Naive thymus-derived CD8-positive, alpha-beta T cell (primary cell): ENCODE results near the gene PDRG1. TPM values are rescaled to one million over a fixed set of nuclear protein-coding genes. Genes with fewer than 3 reads are reported as not detected.
"Not testable (repeated sequence)": the region's sequence is repeated elsewhere in the genome, so short reads cannot be mapped to it uniquely, and the experiment has no call there.

Source experiments
- ATAC-seq, 2 donors: fragments of 150-1000 bp; cut with Tn5 transposase in 1 of 2; sonication (Bioruptor Pico), chemical (Tn5 transposase) in 1 of 2; 1 replicate in 1 of 2; 2 replicates in 1 of 2; pipeline ENCODE4 v1.10.0; 2021; ENCODE audit warnings: mild to moderate bottlenecking in 2 of 2, moderate library complexity in 2 of 2
- POLR2A ChIA-PET: fragments of 350-600 bp; sonication (Branson Sonifier 250); formaldehyde crosslinking; loops from one replicate; lab custom pipeline; 2021; ENCODE audit warnings: antibody characterized with exemption; lab: Charles Lee
- DNase-seq, 10 donors: peaks; one replicate each; pipeline versions ENCODE4 v3.0.0 to v3.0.0-alpha.2; 2020 to 2022
- H3K27ac Mint-ChIP-seq, 10 donors: one replicate each; pipeline ENCODE4 v1.8.0; 2020 to 2022; ENCODE audit warnings: mild to moderate bottlenecking in 10 of 10, mixed read lengths in 10 of 10, moderate library complexity in 4 of 10, inconsistent platforms in 1 of 10
- H3K27me3 Mint-ChIP-seq, 5 donors: one replicate each; pipeline ENCODE4 v1.8.0; 2021 to 2022; ENCODE audit warnings: mixed read lengths in 5 of 5
- H3K36me3 Mint-ChIP-seq, 3 donors: one replicate each; pipeline ENCODE4 v1.8.0; 2020 to 2022; ENCODE audit warnings: mixed read lengths in 3 of 3, mild to moderate bottlenecking in 2 of 3, inconsistent platforms in 1 of 3
- H3K4me1 Mint-ChIP-seq, 4 donors: one replicate each; pipeline ENCODE4 v1.8.0; 2021 to 2022; ENCODE audit warnings: mixed read lengths in 4 of 4
- H3K4me3 Mint-ChIP-seq, 10 donors: one replicate each; pipeline ENCODE4 v1.8.0; 2020 to 2022; ENCODE audit warnings: mild to moderate bottlenecking in 10 of 10, mixed read lengths in 10 of 10, moderate library complexity in 6 of 10, inconsistent platforms in 1 of 10
- H3K9me3 Mint-ChIP-seq, 9 donors: one replicate each; pipeline ENCODE4 v1.8.0; 2020 to 2022; ENCODE audit warnings: mixed read lengths in 9 of 9, mild to moderate bottlenecking in 3 of 9, inconsistent platforms in 1 of 9, moderate library complexity in 1 of 9
- polyA plus RNA-seq, 3 donors: library from polyadenylated mRNA; unstranded; fragments of 300-500 nt; fragmentation: Illumina TruSeq; gene quantifications; one replicate each; pipeline ENCODE4 v1.2.3, GENCODE V29; 2021
- total RNA-seq, 8 experiments: library from RNA in 2 of 8; stranded (reverse) in 2 of 8; gene quantifications; one replicate each; pipeline ENCODE4 v1.2.3 and lab custom pipeline; 2021 to 2026

The PDRG1 gene
- total and polyA plus RNA-seq, 5 experiments from 2014 or later = 11.2 to 23.6 (median 13.5) TPM

DNA sequence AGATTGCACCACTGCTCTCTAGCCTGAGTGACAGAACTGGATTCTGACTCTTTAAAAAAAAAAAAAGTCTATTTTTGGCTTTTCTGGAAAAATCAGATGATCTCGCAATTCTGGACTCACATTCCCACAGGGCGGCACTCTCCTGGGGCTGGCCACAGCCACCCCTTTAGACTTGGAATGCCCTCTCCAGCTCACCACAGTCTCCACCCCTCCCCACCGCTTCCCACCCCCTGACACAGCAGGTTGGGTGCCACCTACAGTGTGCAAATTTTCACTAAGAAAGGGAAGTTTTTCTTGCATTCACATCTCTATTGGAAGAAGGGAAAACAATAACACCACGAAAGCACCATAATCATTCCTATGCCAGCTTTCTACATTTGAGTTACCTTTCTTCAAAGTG is 15.4 kb downstream of the PDRG1 start:
- Mint-ChIP-seq H3K36me3 (peaks cover 0 to 5% (median 0%) of the 10 kb centered on the region in 3 donors), H3K4me1 (no peaks in the 10 kb centered on the region), H3K4me3 (no peak overlapping the region), H3K9me3 (no peaks in the 10 kb centered on the region), H3K27ac (no peak overlapping the region), H3K27me3 (peaks cover 0 to under 1% (median 0%) of the 10 kb centered on the region in 5 donors)
- DNase-seq = no peak
- ATAC-seq = no peak
- POLR2A ChIA-PET = interaction anchor here (0.7 kb wide), 2 partner anchors 175 to 518 kb away, joined by 3 to 8 read pairs; no protein-coding TSS in a partner anchor

- no peak overlapping the region for H3K4me3 Mint-ChIP-seq
- H3K9me3 Mint-ChIP-seq = no peaks in the 10 kb centered on the region
- peaks cover 0 to 2% (median 0%) of the 10 kb centered on the region in 4 donors for H3K4me1 Mint-ChIP-seq
- H3K27me3 Mint-ChIP-seq = peaks cover 0 to 6% (median 0%) of the 10 kb centered on the region in 5 donors
- no peak for ATAC-seq
- no peak overlapping the region for H3K27ac Mint-ChIP-seq
- POLR2A ChIA-PET = no interaction called here
- H3K36me3 Mint-ChIP-seq = no peaks in the 10 kb centered on the region
- DNase-seq = no peak
Observed at GRCh38 chr20:31934968-31935764, 16.7 kb downstream of the PDRG1 start.

GRCh38 chr20:31934491-31934890 is 17.4 kb downstream of the PDRG1 start:
- Mint-ChIP-seq H3K4me3 (no peak overlapping the region), H3K27me3 (peaks cover 0 to 6% (median 0%) of the 10 kb centered on the region in 5 donors), H3K9me3 (no peaks in the 10 kb centered on the region), H3K27ac (no peak overlapping the region), H3K36me3 (no peaks in the 10 kb centered on the region), H3K4me1 (peaks cover 0 to 2% (median 0%) of the 10 kb centered on the region in 4 donors)
- POLR2A ChIA-PET = no interaction called here
- ATAC-seq (no peak), DNase-seq (no peak)

DNA sequence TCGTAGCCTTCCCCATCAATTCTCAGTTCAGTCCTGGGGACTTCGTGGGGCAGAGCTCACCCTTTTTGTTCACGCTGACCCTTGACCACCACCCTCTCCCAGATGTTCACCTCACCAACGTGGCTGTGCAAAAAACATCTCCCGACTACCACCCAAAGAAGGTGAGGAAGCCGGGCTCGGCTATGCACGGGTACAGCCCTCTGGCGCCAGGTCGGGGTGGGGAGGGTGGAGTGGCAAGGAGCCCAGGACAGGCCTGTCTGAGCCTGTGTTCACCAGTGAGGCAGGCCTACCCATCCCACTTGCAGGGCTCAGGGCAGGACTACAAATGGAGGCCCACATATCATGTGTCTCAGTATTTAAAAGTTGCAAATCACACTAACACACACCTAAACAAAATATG is 18.1 kb downstream of the PDRG1 start:
- Mint-ChIP-seq H3K36me3 (no peaks in the 10 kb centered on the region), H3K27ac (peak overlapping the region in 1 of 10 donors; percentile 56), H3K9me3 (no peaks in the 10 kb centered on the region), H3K27me3 (peaks cover 0 to 6% (median 1%) of the 10 kb centered on the region in 5 donors), H3K4me1 (peaks cover 0 to 2% (median 0%) of the 10 kb centered on the region in 4 donors), H3K4me3 (no peak overlapping the region)
- DNase-seq (no peak), ATAC-seq (no peak)
- POLR2A ChIA-PET = no interaction called here

DNA sequence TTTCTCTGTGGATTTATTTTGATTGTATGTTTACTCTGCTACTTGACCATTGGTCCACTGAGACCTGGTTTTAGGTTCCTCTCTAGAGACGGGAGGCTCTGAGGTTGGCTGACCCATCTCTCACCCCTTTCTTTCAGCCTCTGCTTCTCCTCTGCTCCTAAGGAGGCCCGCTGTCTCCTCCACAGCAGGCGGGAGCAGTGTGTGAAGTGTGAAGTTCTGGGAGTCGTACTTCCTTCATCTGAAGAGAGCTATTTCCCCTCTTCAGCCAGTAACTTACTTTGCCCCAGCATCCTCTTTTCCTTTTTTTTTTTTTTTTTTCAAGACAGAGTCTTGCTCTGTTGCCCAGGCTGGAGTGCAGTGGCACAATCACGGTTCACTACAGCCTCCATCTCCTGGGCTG is 21.1 kb downstream of the PDRG1 start:
- H3K27me3 Mint-ChIP-seq = peaks cover 5 to 7% (median 7%) of the 10 kb centered on the region in 5 donors
- DNase-seq (no peak), ATAC-seq (no peak)
- peaks cover 0 to 2% (median 0%) of the 10 kb centered on the region in 4 donors for H3K4me1 Mint-ChIP-seq
- no peaks in the 10 kb centered on the region for H3K9me3 Mint-ChIP-seq
- H3K27ac Mint-ChIP-seq = no peak overlapping the region
- no peaks in the 10 kb centered on the region for H3K36me3 Mint-ChIP-seq
- POLR2A ChIA-PET = no interaction called here
- H3K4me3 Mint-ChIP-seq = no peak overlapping the region

GRCh38 chr20:31929631-31930030 is 22.2 kb downstream of the PDRG1 start:
- H3K27ac Mint-ChIP-seq, H3K9me3 Mint-ChIP-seq, DNase-seq, H3K4me3 Mint-ChIP-seq, H3K4me1 Mint-ChIP-seq, POLR2A ChIA-PET, ATAC-seq, H3K36me3 Mint-ChIP-seq: not testable (repeated sequence)
- H3K27me3 Mint-ChIP-seq = peaks cover 6 to 19% (median 14%) of the 10 kb centered on the region in 5 donors

GRCh38 chr20:31927627-31928159 is 24.2 kb downstream of the PDRG1 start:
- H3K4me3 Mint-ChIP-seq = no peak overlapping the region
- H3K4me1 Mint-ChIP-seq = peaks cover 0 to 2% (median 0%) of the 10 kb centered on the region in 4 donors
- POLR2A ChIA-PET = no interaction called here
- peaks cover 13 to 38% (median 26%) of the 10 kb centered on the region in 5 donors for H3K27me3 Mint-ChIP-seq
- DNase-seq (no peak), ATAC-seq (no peak)
- H3K27ac Mint-ChIP-seq = no peak overlapping the region
- no peaks in the 10 kb centered on the region for H3K9me3 Mint-ChIP-seq
- H3K36me3 Mint-ChIP-seq = no peaks in the 10 kb centered on the region

- Mint-ChIP-seq H3K36me3 (no peaks in the 10 kb centered on the region), H3K27me3 (peaks cover 18 to 43% (median 26%) of the 10 kb centered on the region in 5 donors), H3K4me3 (no peak overlapping the region), H3K27ac (no peak overlapping the region), H3K4me1 (peaks cover 0 to 2% (median 0%) of the 10 kb centered on the region in 4 donors), H3K9me3 (peaks cover 0 to 2% (median 0%) of the 10 kb centered on the region in 9 donors)
- POLR2A ChIA-PET = no interaction called here
- DNase-seq (no peak), ATAC-seq (no peak)
Observed at GRCh38 chr20:31926493-31926892, 25.4 kb downstream of the PDRG1 start.

DNA sequence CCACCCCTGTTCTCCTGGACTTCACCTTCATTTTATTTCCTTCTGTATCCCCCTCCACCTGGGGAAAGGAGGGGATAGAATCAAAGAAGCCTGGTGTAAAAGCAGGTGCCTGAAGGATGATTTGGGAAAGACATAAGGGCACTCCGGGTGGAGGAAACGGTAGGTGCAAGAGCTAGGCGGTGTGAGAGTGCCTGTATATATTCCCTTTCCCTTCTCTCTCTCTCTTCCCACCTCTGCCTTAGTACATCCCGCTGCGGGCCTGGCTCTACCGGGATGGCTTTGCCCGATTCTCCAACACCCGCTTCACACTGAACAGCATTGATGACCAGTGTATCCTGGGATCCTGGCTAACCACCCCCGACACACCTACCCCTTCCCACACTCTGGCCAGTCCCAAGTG is 26.2 kb downstream of the PDRG1 start:
- peaks cover 18 to 48% (median 23%) of the 10 kb centered on the region in 5 donors for H3K27me3 Mint-ChIP-seq
- DNase-seq (no peak), ATAC-seq (no peak)
- H3K9me3 Mint-ChIP-seq = peaks cover 0 to 2% (median 0%) of the 10 kb centered on the region in 9 donors
- H3K27ac Mint-ChIP-seq = peak overlapping the region in 1 of 10 donors; percentile 48
- peaks cover 0 to 1% (median 0%) of the 10 kb centered on the region in 4 donors for H3K4me1 Mint-ChIP-seq
- POLR2A ChIA-PET = no interaction called here
- no peak overlapping the region for H3K4me3 Mint-ChIP-seq
- H3K36me3 Mint-ChIP-seq = no peaks in the 10 kb centered on the region

DNA sequence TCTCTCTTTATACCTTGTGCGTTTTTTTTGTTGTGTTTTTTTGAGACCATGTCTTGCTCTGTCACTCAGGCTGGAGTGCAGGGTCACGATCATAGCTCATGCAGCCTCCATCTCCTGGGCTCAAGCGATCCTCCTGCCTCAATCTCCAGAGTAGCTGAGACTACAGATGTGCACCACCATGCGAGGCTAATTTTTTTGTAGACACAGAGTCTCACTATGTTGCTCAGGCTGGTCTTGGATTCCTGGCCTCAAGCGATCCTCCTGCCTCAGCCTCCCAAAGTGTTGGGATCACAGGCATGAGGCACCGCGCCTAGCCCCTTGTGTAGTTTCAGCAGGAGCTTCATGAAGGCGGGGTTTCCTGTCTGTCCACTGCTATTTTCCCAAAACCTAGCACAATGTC is 27.3 kb downstream of the PDRG1 start:
- no peak overlapping the region for H3K4me3 Mint-ChIP-seq
- no peak overlapping the region for H3K27ac Mint-ChIP-seq
- peaks cover 0 to 2% (median under 1%) of the 10 kb centered on the region in 4 donors for H3K4me1 Mint-ChIP-seq
- peaks cover 0 to 2% (median 0%) of the 10 kb centered on the region in 9 donors for H3K9me3 Mint-ChIP-seq
- no peaks in the 10 kb centered on the region for H3K36me3 Mint-ChIP-seq
- peaks cover 18 to 56% (median 31%) of the 10 kb centered on the region in 5 donors for H3K27me3 Mint-ChIP-seq
- DNase-seq (no peak), ATAC-seq (no peak)
- POLR2A ChIA-PET = no interaction called here

- POLR2A ChIA-PET = no interaction called here
- Mint-ChIP-seq H3K27ac (peak overlapping the region in 1 of 10 donors; percentile 67), H3K4me3 (no peak overlapping the region), H3K9me3 (peaks cover 0 to 2% (median 0%) of the 10 kb centered on the region in 9 donors), H3K4me1 (peaks cover 0 to 2% (median under 1%) of the 10 kb centered on the region in 4 donors), H3K27me3 (peaks cover 18 to 62% (median 31%) of the 10 kb centered on the region in 5 donors), H3K36me3 (no peaks in the 10 kb centered on the region)
- ATAC-seq = no peak
- no peak for DNase-seq
Observed at GRCh38 chr20:31923388-31924331, 28.2 kb downstream of the PDRG1 start.

- no peaks in the 10 kb centered on the region for H3K36me3 Mint-ChIP-seq
- POLR2A ChIA-PET = no interaction called here
- DNase-seq (no peak), ATAC-seq (no peak)
- H3K4me1 Mint-ChIP-seq = peaks cover 0 to 2% (median 2%) of the 10 kb centered on the region in 4 donors
- H3K4me3 Mint-ChIP-seq = no peak overlapping the region
- H3K27me3 Mint-ChIP-seq = peaks cover 16 to 67% (median 31%) of the 10 kb centered on the region in 5 donors
- H3K27ac Mint-ChIP-seq = no peak overlapping the region
- peaks cover 0 to 2% (median 0%) of the 10 kb centered on the region in 9 donors for H3K9me3 Mint-ChIP-seq
Observed at GRCh38 chr20:31922588-31922987, 29.3 kb downstream of the PDRG1 start.
